HepG2 (cell line): ENCODE results near the gene MIER2. TPM values are rescaled to one million over a fixed set of nuclear protein-coding genes. Genes with fewer than 3 reads are reported as not detected.

Source experiments
- ATAC-seq: fragments of 200-7000 bp; cut with Tn5 transposase; 3 replicates; pipeline ENCODE4 v1.9.1; 2020; ENCODE audit warnings: mild to moderate bottlenecking, moderate library complexity
- BruUV-seq: library from RNA; stranded (reverse); fragments of 400-500 nt; replicated peaks from 2 replicates; lab custom pipeline; 2021; lab: Mats Ljungman, UMichigan
- CTCF ChIA-PET: fragments of 300-600 bp; formaldehyde crosslinking; extraction: SDS; loops from one replicate; lab custom pipeline; 2021; ENCODE audit warnings: low total read pairs, inconsistent platforms, low intra/inter-chr PET ratio; lab: Yijun Ruan, JAX
- POLR2A ChIA-PET: fragments of 350-600 bp; sonication (Branson Sonifier 250); formaldehyde crosslinking; loops from one replicate; lab custom pipeline; 2020; ENCODE audit warnings: antibody characterized with exemption, inconsistent platforms; lab: Yijun Ruan, JAX
- DNase-seq: peaks from one replicate; pipeline ENCODE4 v3.0.0-alpha.2; 2015; ENCODE audit warnings: low spot score
- FAIRE-seq: peaks from 3 replicates; lab custom pipeline; 2011; peaks lifted over from hg19 to GRCh38; lab: Jason Lieb, UNC
- H2AFZ ChIP-seq: one replicate; pipeline ENCODE4 v1.6.1; 2011; ENCODE audit warnings: low read length, inconsistent platforms
- H3K27ac ChIP-seq: fragments of 300-600 bp; 3 replicates; pipeline ENCODE4 v1.8.0; 2011; ENCODE audit warnings: mixed run types, mild to moderate bottlenecking, mixed read lengths, low read length, inconsistent platforms; ENCODE audit not compliant: insufficient read depth; ENCODE audit errors: extremely low read length
- H3K27me3 ChIP-seq, 2 experiments: fragments of 200-600 bp in 1 of 2; 2 replicates in 1 of 2; 3 replicates in 1 of 2; pipeline versions ENCODE4 v1.6.0 to v1.8.0; 2011; ENCODE audit warnings: low read length in 2 of 2, mild to moderate bottlenecking in 2 of 2, moderate library complexity in 2 of 2, inconsistent platforms in 1 of 2; ENCODE audit not compliant: insufficient read depth in 2 of 2, control insufficient read depth in 1 of 2
- H3K36me3 ChIP-seq, 2 experiments: fragments of 200-600 bp in 1 of 2; replicated peaks in 1 of 2; 2 replicates in 1 of 2; 3 replicates in 1 of 2; pipeline versions ENCODE4 v1.5.1 to v1.8.0; 2011; ENCODE audit warnings: low read length in 2 of 2, inconsistent platforms in 1 of 2; ENCODE audit not compliant: insufficient read depth in 2 of 2, control insufficient read depth in 1 of 2
- H3K4me1 ChIP-seq: 2 replicates; pipeline ENCODE4 v1.5.1; 2012; ENCODE audit warnings: low read length, inconsistent platforms; ENCODE audit not compliant: insufficient read depth
- H3K4me2 ChIP-seq: 2 replicates; pipeline ENCODE4 v1.6.0; 2011; ENCODE audit warnings: low read depth, low read length, inconsistent platforms
- H3K4me3 ChIP-seq, 3 experiments: fragments of 200-600 bp in 1 of 3; sonication (generic), shearing (Covaris generic) in 1 of 3; replicated peaks in 1 of 3; 2 replicates each; pipeline ENCODE4 v1.5.1; 2011 to 2016; ENCODE audit warnings: low read length in 3 of 3, inconsistent platforms in 2 of 3, low read depth in 2 of 3, mild to moderate bottlenecking in 2 of 3, control low read depth in 1 of 3, mixed read lengths in 1 of 3; ENCODE audit not compliant: insufficient read depth in 1 of 3
- H3K79me2 ChIP-seq: one replicate; pipeline ENCODE4 v1.6.1; 2011; ENCODE audit warnings: low read length, inconsistent platforms; ENCODE audit not compliant: insufficient read depth
- H3K9ac ChIP-seq: 2 replicates; pipeline ENCODE4 v1.6.0; 2011; ENCODE audit warnings: mild to moderate bottlenecking, low read depth, low read length, inconsistent platforms; ENCODE audit not compliant: insufficient read depth
- H3K9me3 ChIP-seq: 2 replicates; pipeline ENCODE4 v1.5.1; 2012; ENCODE audit warnings: mild to moderate bottlenecking, low read length
- H4K20me1 ChIP-seq: 2 replicates; pipeline ENCODE4 v1.6.0; 2011; ENCODE audit warnings: inconsistent platforms, mild to moderate bottlenecking, low read length, moderate library complexity; ENCODE audit not compliant: insufficient read depth
- GFI1 ChIP-seq: sonication (generic); formaldehyde crosslinking; IDR thresholded peaks from 2 replicates; pipeline ENCODE4 v1.5.0; 2020; ENCODE audit warnings: missing genetic modification reagents, mild to moderate bottlenecking, borderline replicate concordance
- HDAC1 ChIP-seq: sonication (generic); formaldehyde crosslinking; IDR thresholded peaks from 2 replicates; pipeline ENCODE4 v1.5.1; 2020; ENCODE audit warnings: mild to moderate bottlenecking, missing genetic modification reagents
- MEIS2 ChIP-seq: sonication (generic); formaldehyde crosslinking; IDR thresholded peaks from 2 replicates; pipeline ENCODE4 v1.9.0; 2021; ENCODE audit warnings: mild to moderate bottlenecking, missing genetic modification reagents
- NFKBIZ ChIP-seq: IDR thresholded peaks from 2 replicates; pipeline ENCODE4 v1.6.1; 2018; ENCODE audit warnings: missing genetic modification reagents, missing compliant biosample characterization
- RARG ChIP-seq: sonication (generic); formaldehyde crosslinking; IDR thresholded peaks from 2 replicates; pipeline ENCODE4 v1.4.0; 2020; ENCODE audit warnings: low read depth, mild to moderate bottlenecking, missing genetic modification reagents
- TRIM24 ChIP-seq: sonication (generic); formaldehyde crosslinking; IDR thresholded peaks from 2 replicates; pipeline ENCODE4 v1.8.0; 2022; ENCODE audit warnings: mild to moderate bottlenecking, missing genetic modification reagents
- ZBTB26 ChIP-seq: IDR thresholded peaks from 2 replicates; pipeline ENCODE4 v1.6.1; 2016; ENCODE audit warnings: missing compliant biosample characterization, missing genetic modification reagents, borderline replicate concordance
- ZBTB7B ChIP-seq: sonication (generic); formaldehyde crosslinking; IDR thresholded peaks from 2 replicates; pipeline ENCODE4 v1.4.0; 2020; ENCODE audit warnings: missing genetic modification reagents
- ZFP82 ChIP-seq: sonication (generic); formaldehyde crosslinking; IDR thresholded peaks from 2 replicates; pipeline ENCODE4 v1.5.1; 2020; ENCODE audit warnings: mild to moderate bottlenecking, missing genetic modification reagents, borderline replicate concordance
- ZFYVE20 ChIP-seq: sonication (generic); formaldehyde crosslinking; IDR thresholded peaks from 2 replicates; pipeline ENCODE4 v1.8.0; 2023; ENCODE audit warnings: low read depth, mild to moderate bottlenecking, moderate library complexity, missing genetic modification reagents, borderline replicate concordance
- ZIK1 ChIP-seq: sonication (generic); formaldehyde crosslinking; IDR thresholded peaks from 2 replicates; pipeline ENCODE4 v1.5.0; 2020; ENCODE audit warnings: mild to moderate bottlenecking, low read depth, missing genetic modification reagents, borderline replicate concordance
- ZNF557 ChIP-seq: sonication (generic); formaldehyde crosslinking; IDR thresholded peaks from 2 replicates; pipeline ENCODE4 v1.4.0; 2020; ENCODE audit warnings: missing genetic modification reagents
- ZNF572 ChIP-seq: sonication (generic); formaldehyde crosslinking; IDR thresholded peaks from 2 replicates; pipeline ENCODE4 v1.5.1; 2020; ENCODE audit warnings: mild to moderate bottlenecking, missing genetic modification reagents
- WGBS: methylation state at CpG from one replicate; pipeline ENCODE4 v1.1.6; 2017; ENCODE audit warnings: low lambda C conversion rate; 5-methylcytosine and 5-hydroxymethylcytosine counted together
- in situ Hi-C: cut with HindIII; loops from 2 replicates; pipeline ENCODE4 v1.10.0; 2017; ENCODE audit warnings: low pct_unique_long_range_greater_than_20kb; ENCODE audit not compliant: extremely low pct_ligation_motif_present
- intact Hi-C: fragments of 100-400 bp; cut with micrococcal nuclease; formaldehyde crosslinking; loops from one replicate; pipeline ENCODE4 v1.10.0; 2022; ENCODE audit not compliant: unreplicated experiment
- polyA plus RNA-seq, 8 experiments: library from polyadenylated mRNA; depleted of rRNA in 3 of 8; stranded (reverse) in 7 of 8; unstranded in 1 of 8; fragments of >200 nt; fragmentation: Illumina TruSeq in 4 of 8; extraction: Trizol in 4 of 8; gene quantifications; 2 replicates each; pipeline versions ENCODE4 v1.2.1 to v1.2.3, GENCODE V29; 2011 to 2016; ENCODE audit warnings: low read depth in 4 of 8, missing spikeins in 1 of 8, mixed read lengths in 1 of 8; ENCODE audit not compliant: insufficient read depth in 1 of 8
- total RNA-seq, 5 experiments: library from RNA; depleted of rRNA; stranded (reverse); fragments of >200 nt; fragmentation: Illumina TruSeq; extraction: Trizol; gene quantifications; 2 replicates each; pipeline ENCODE4 v1.2.3, GENCODE V29; 2016; ENCODE audit warnings: low read depth in 1 of 5
- TF ChIP-seq, protein P1 (sequence below): sonication (generic); formaldehyde crosslinking; IDR thresholded peaks from 2 replicates; pipeline ENCODE4 v1.4.0; 2020; ENCODE audit warnings: missing genetic modification reagents

The MIER2 gene
- total and polyA plus RNA-seq, 2 of the 13 experiments (the other 11 are each of a cell fraction or from before 2014, with no cell fraction given): 9.6 to 25.7 TPM

DNA sequence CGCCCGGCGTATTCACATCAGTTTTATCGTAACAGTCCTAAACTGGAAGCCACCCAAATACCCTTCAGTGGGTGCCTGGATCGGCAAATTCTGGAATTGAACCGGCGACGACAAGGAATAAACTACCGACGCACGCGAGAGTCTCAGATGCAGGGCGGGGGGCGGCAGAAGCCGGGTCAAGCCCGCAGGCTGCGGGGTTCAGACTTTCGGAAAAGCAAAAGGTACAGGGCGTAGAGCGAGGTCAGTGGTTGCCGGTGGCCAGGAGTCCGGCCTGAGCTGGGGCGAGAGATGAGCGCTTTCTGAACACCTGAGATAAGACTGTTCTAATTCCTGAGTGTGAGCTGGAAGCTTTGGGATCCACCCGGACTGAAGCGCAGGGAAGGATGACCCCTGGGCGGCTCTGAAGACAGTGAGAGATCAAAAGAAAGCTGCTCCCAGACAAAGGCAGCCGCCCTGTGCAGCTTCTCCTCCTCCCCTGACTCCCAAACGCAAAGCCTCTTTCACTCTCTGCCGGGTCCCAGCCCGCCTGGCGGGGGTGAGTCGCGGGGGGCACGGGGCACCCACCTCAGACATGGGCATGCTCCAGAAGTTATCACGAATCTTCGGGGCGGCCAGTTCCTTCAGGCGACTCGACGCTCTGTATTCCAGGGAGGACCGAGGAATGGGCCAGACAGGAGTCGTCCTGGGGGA, 26.2 kb upstream of the MIER2 start:
- POLR2A ChIA-PET: no interaction called here

GRCh38 chr19:369876-370275, 25.3 kb upstream of the MIER2 start:
- Histone ChIP-seq H3K36me3 (no peaks in the 10 kb centered on the region), H3K4me1 (no peaks in the 10 kb centered on the region), H3K4me2 (no peak overlapping the region), H3K4me3 (no peak overlapping the region), H3K27me3 (peaks cover 14 to 84% of the 10 kb centered on the region in 2 experiments), H3K9ac (no peak overlapping the region), H4K20me1 (no peaks in the 10 kb centered on the region), H3K79me2 (no peaks in the 10 kb centered on the region), H2AFZ (no peak overlapping the region), H3K27ac (no peak overlapping the region), H3K9me3 (no peaks in the 10 kb centered on the region)
- 67% methylated on average over 7 of the region's 14 CpGs for WGBS
- no peak for ATAC-seq
- BruUV-seq: no TSS peak
- CTCF ChIA-PET: no interaction called here
- no peak for DNase-seq
- in situ Hi-C loops: no loop called here
- POLR2A ChIA-PET: no interaction called here
- TF ChIP-seq ZBTB7B (CRISPR knock-in tag): no peak
- TF ChIP-seq GFI1 (CRISPR knock-in tag): no peak
- no peak for TF ChIP-seq RARG (CRISPR knock-in tag)
- no peak for TF ChIP-seq ZNF572 (CRISPR knock-in tag)
- TF ChIP-seq ZBTB26 (CRISPR knock-in tag): no peak
- TF ChIP-seq ZNF557 (CRISPR knock-in tag): no peak
- TF ChIP-seq NFKBIZ (CRISPR knock-in tag): no peak
- no peak for TF ChIP-seq TRIM24
- FAIRE-seq: no peak
- intact Hi-C loops: no loop called here

More for the DNA sequence above, 26.2 kb upstream of the MIER2 start:
- Histone ChIP-seq H3K4me2 (no peak overlapping the region), H2AFZ (no peak overlapping the region), H3K4me3 (no peak overlapping the region), H3K4me1 (no peaks in the 10 kb centered on the region), H3K9me3 (no peaks in the 10 kb centered on the region), H3K9ac (no peak overlapping the region), H3K27ac (no peak overlapping the region), H4K20me1 (no peaks in the 10 kb centered on the region), H3K27me3 (peaks cover 14 to 85% of the 10 kb centered on the region in 2 experiments), H3K79me2 (no peaks in the 10 kb centered on the region), H3K36me3 (no peaks in the 10 kb centered on the region)
- CTCF ChIA-PET: no interaction called here
- in situ Hi-C loops (no loop called here), intact Hi-C loops (no loop called here)
- FAIRE-seq: no peak
- no peak for ATAC-seq
- BruUV-seq: no TSS peak
- 70% methylated on average over 32 of the region's 43 CpGs for WGBS
- no peak for DNase-seq
- no peak for TF ChIP-seq ZFP82 (CRISPR knock-in tag)
- TF ChIP-seq, protein P1, sequence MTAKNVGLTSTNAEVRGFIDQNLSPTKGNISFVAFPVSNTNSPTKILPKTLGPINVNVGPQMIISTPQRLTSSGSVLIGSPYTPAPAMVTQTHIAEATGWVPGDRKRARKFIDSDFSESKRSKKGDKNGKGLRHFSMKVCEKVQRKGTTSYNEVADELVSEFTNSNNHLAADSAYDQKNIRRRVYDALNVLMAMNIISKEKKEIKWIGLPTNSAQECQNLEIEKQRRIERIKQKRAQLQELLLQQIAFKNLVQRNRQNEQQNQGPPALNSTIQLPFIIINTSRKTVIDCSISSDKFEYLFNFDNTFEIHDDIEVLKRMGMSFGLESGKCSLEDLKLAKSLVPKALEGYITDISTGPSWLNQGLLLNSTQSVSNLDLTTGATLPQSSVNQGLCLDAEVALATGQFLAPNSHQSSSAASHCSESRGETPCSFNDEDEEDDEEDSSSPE (CRISPR knock-in tag): no peak
- no peak for TF ChIP-seq HDAC1 (CRISPR knock-in tag)
- no peak for TF ChIP-seq MEIS2 (CRISPR knock-in tag)
- no peak for TF ChIP-seq ZIK1
- no peak for TF ChIP-seq ZFYVE20
